GM12873 (cell line): ENCODE data around the gene MGAT4D.

Experiments
- TF ChIP-seq, protein P1 (sequence below): IDR thresholded peaks from 2 replicates; pipeline ENCODE4 v1.5.1; 2012; ENCODE audit warnings: low read depth, mild to moderate bottlenecking, moderate library complexity, low read length, control low read depth; ENCODE audit not compliant: insufficient read depth; ENCODE audit errors: missing control alignments

Gene MGAT4D

DNA sequence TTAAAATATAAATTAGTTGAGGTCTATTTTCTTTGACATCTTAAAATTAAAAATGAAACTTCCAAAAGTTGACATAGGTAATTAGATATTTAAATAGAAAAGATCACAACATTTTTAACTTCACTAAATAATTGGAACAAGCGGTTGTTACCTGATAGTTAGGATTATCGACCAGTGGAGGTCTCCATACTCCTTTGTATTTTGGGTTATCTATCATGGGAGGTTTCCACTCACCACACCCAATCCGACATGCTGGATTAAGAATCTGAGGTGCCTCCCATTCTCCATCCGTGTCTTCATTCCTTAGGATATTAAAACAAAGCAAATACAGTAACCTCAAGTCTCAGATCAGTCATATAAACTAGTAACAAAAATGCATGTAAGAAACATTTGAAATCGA is 102.4 kb downstream of the MGAT4D start:
- TF ChIP-seq, protein P1, sequence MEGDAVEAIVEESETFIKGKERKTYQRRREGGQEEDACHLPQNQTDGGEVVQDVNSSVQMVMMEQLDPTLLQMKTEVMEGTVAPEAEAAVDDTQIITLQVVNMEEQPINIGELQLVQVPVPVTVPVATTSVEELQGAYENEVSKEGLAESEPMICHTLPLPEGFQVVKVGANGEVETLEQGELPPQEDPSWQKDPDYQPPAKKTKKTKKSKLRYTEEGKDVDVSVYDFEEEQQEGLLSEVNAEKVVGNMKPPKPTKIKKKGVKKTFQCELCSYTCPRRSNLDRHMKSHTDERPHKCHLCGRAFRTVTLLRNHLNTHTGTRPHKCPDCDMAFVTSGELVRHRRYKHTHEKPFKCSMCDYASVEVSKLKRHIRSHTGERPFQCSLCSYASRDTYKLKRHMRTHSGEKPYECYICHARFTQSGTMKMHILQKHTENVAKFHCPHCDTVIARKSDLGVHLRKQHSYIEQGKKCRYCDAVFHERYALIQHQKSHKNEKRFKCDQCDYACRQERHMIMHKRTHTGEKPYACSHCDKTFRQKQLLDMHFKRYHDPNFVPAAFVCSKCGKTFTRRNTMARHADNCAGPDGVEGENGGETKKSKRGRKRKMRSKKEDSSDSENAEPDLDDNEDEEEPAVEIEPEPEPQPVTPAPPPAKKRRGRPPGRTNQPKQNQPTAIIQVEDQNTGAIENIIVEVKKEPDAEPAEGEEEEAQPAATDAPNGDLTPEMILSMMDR: no peak
